GM18909 (cell line): Measurements from ENCODE around the gene PRKN.

Source experiments
- ATAC-seq: cut with Tn5 transposase; IDR thresholded peaks from one replicate; pipeline ENCODE4 v1.9.1; 2021; ENCODE audit warnings: mild to moderate bottlenecking; ENCODE audit not compliant: unreplicated experiment, poor library complexity

The PRKN gene

DNA sequence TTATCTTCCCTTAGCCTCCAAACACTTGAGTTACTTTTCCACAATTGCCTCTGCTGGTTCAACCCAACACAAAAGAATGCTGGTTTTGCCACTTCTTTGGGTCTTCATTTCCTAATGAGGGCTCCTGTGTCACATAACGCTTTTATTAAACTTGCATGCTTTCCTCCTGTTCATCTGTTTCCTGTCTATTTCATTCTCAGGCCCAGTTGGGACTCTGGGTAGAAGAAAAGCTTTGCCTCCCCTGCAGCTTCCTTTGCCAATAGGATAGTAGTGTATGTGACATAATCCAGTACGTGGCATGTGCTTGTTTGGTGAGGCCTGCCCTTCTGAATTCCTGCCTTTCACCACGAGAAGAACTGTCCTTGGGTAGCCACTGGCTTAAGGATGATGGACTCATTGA is 924.4 kb downstream of the PRKN start:
- no peak for ATAC-seq

DNA sequence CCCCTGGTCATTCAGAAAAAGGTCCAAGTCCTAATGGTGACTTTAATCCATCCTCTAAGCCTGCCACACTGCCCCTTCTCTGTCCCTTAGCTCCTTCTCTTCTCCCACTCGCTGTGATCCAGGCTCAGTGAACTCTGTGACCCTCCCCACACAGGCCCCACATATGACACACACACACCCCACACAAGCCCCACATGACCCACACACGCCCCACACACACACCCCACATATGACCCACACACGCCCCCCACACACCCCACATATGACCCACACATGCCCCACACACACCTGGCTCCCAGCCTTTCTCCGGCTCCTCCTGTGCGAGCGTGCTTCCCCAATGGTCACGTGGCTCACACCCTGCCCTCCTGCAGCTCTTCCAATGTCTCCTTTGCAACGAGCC is 925.3 kb downstream of the PRKN start:
- no peak for ATAC-seq

DNA sequence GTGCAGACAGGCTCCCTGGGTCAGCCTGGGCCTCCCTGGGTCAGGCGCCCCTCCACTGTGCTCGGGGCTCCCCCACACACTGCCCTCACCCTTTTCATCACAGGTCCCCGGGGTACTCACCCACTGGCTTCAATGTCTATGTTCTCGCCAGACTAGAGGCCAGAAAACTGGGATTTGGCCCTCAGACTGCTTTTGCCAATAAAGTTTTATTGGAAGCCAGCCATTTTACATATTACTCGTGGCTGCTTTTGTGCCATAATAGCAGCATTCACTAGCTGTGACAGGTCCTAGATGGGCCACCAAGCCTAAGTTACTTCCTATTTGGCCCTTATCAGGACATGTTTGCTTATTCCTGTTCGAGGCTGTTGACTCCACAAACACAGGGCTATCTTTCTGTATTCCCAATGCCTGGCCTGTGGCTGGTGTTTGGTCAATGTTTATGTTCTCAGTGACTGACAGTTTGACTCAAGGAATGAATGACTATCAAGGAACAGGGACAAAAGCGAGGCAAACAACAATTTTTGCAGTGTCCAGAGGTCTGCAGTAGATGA is 928.6 kb downstream of the PRKN start:
- ATAC-seq: no peak

DNA sequence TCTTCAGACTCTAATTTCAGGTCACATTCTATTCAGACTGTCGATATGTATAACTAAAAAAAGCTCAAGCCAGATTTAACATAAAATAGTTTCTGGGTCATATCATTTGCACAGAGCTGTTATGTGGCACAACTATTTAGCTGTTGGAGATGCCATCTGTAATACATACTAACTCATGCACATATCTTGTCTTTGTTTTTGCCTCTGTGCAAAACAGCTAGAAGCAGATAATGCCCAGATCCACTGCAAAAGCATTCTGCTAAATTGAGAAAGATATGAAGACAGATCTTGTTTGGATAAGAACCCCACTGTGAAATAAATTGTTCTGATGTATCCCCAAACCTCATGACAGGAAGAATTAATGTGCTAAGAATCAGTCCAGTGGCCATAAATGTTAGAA is 930.9 kb downstream of the PRKN start:
- no peak for ATAC-seq

DNA sequence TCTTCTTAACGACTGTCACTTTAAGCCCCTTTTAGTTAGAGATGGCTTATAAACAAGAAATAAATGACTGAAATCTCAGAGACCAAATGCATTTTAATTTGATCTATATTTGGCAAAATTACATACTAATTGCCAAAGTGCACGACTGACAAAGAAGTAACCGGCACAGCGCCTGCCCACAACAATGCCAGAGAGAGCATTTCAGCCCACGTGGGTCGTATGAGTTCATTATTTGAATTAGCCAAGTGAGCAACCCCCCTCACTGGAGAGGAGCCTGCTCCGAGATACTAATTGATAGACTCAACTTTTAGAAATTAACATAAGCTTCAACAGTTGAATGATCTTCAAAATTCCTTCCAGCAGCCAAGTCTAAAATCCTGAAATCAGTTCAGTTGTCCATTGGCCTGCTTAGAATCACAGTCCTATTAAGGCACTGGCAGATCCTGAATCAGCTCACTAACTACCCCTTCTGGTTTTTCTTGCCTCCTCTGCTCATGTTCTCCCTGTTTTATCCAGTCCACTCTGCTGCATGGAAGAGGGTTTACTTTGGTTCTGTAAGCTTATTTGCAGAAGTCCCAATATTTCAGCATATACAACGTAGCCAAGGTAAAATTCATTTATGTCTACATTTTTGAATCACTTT is 934.6 kb downstream of the PRKN start:
- no peak for ATAC-seq

DNA sequence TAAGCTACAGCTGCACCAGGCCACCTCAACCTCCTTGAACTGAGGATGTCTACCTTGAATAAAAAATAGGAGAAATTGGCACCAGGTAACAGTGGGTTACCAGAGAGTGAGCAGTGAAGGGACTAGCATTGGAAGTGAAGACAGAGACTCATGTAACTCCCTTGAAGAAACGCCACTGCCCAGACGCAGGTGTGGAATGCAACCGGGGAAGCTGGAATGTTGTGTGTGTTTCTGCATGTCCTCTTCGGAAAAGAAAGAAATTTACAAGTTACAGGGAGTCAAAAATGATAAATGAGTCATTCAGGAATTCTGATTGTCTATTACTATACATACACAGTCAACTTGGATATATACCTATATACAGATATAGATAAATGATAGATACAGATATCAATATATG is 939.0 kb downstream of the PRKN start:
- ATAC-seq: no peak

DNA sequence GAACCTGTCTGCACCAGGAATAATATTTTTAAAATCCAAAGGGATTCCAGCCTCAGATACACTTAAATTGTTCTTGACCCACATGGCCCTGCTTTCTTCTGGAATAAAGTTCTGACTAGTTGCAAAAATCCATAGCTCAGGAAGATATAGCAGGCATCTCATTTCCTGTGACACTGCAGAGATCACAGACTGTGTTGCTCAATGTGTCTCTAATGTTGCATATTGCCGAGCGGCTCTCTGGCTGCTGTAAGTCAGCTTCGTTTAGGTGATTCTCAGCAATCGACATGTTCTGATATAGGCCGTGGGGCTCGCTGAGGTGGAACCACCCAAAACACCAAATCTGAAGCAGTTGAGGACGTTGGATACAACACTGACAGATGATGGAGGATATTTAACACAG is 955.4 kb downstream of the PRKN start:
- ATAC-seq: no peak

DNA sequence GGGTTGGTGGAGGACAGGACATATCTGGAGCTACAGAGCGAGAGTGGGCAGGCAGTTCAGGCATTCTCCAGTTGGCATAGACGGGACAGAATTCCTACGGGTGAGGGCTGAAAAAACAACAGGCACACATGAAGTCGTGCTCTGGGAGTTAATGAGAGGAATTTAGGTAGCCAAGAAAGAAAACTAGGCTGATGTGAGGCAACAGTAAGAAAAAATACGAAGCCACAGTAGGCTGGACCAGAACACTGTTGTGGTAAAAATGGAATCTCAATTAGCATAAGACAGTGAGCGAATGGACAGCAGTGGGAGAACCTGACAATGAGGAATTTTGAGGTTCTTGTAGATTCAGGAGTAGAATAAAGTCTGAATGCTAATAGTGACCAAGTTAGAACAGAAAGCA is 965.6 kb downstream of the PRKN start:
- ATAC-seq: no peak

DNA sequence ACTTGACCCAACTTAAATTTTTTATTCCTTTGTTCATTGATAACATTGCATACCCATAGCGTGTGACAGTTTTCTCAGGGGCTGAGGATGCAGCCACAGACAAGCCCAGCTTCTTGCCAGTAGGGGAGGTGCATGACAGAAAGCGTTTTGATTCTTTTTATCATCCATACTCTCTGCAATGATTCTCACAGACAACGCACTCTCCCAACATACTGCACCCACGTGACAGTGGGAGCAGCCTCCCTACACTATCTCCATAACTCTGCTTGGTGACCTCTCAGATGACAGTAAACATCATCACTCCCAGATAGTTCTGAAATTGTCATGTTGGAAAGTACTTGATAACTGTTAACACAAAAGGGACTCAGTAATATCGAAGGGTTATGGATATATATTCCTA is 972.5 kb downstream of the PRKN start:
- ATAC-seq: no peak

DNA sequence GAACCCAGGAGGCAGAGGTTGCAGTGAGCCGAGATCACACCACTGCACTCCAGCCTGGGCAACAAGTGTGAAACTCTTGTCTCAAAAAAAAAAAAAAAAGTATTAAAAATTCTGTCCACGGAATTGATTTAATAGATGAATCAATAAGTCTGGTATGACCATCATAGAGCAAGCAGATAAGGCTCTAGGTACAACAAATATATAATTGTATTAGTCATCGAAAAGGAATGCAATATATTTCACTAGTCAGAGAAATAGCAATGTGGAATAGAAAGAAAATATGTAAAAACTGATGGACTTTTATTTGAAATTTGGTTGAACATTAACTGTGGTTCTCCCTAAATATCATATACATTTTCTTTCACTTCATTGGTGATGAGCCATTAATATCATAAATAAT is 976.9 kb downstream of the PRKN start:
- no peak for ATAC-seq

DNA sequence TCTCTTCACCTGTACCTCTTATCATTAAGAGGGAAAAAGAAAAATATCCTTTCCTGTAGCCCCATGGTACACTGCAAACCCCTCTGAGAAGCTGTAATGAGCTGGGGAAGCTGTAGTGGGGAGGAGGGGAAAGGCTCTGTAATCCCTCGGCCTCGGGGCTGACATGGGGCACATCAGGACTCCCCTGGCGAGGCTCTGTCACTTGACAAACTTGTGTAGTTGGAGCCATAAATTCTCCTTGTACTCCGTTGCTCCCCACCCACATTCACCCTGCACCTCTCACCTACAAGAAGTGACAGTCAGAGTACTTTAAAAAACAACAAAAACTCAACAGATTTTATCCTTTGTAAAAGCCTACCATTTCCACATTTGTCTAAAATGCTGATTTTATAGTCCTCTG is 978.0 kb downstream of the PRKN start:
- no peak for ATAC-seq

DNA sequence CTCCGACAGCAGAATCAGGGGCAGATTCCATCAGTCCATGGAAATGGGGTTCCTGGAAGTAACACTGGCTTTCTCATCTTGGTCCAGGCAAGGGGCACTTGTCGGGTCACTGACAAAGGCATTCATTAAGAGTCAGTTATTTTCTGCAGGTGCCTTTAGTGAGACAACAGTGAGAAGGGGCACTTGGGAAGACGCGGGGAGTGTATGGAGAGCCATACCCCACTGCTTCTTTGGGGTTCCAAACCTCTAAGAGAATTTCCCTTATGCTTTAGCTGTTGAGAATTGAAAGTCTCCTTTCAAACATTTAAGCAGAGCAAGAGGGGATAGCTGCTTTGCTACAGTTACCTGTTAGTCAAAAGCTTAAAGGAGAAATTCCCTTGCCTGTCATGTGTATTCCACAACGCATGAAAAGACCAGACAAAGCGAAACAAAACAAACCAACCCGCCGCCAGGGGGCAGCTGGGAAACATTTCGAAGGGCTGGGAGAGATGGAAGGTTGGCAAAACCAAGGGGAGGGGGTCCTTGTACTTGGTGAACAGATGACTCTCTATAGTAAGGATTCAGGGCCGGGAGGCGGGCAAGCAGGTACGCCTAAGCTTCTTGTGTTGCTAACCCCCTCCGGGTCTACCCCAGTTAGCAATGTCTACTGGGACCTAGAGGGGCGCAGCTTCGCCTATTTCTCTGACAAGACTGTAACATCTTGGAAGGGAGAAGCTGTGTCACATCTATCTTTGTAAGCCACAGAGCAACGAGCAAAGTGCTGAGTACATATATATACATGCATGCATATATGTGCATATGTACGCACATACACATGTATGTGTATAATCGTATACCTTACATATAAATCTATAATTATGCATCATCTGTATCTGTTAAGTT is 978.8 kb downstream of the PRKN start:
- ATAC-seq: no peak

DNA sequence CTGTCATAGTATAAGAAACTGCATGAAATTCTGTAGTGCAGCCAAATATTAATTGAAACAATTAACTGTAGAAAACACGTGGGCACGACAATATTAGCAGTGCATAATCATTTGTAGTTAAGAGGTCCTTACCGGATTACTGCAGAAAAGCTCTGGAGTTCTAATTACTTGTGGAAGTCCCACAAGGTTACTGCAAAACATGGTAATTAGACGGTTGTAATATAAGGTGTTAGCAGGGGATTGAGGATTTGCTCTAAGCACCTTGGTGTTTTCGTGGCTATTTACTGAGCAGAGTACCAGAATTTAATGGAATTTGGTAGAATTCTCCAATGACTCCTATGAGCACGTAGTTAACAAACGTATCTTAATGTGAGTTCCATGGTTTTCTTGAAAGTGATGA is 980.1 kb downstream of the PRKN start:
- ATAC-seq: no peak

DNA sequence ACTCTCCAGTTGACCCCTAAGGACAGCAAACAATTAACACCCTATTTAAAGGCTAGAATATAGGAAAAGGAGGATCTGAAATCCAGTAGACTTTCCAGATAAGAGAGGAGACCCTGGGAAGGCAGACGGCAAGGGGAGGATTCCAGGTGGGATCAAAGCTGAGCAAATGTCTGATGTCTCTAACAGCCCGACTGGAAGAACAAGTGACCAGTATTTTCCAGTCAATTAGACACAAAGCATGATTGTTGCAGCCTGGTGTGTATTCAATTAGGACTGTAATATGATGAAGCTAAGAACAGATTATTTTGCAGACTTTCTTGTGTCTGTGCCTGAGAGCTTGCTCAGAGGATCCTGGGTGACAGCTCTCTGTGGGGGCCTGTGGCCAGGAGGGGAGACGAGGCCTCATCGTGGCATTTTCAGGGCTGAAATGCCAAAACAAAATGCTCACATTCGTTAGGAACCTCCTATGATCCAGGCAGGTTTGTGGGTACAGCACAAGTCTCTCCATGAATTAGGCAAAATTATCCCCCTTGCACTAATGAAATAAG is 981.9 kb downstream of the PRKN start:
- no peak for ATAC-seq

DNA sequence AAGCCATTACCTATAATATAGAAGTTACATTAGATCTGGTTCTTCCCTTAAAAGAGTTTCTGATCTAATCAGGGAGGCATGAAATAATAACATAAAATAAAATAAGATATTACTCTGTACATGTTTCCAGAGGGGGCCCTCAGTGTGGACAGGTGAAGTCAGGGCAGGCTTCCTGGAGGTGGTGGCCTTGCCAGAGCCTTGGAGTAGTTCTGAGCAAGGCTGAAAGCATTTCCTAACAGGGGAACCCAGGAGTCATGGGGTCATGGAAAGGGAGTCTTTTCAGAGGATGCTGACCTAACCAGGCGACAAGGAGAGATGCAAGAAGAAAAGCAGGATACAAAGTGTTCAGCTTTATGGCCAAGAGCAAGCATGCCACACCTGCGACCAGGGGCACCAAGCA is 982.4 kb downstream of the PRKN start:
- no peak for ATAC-seq

DNA sequence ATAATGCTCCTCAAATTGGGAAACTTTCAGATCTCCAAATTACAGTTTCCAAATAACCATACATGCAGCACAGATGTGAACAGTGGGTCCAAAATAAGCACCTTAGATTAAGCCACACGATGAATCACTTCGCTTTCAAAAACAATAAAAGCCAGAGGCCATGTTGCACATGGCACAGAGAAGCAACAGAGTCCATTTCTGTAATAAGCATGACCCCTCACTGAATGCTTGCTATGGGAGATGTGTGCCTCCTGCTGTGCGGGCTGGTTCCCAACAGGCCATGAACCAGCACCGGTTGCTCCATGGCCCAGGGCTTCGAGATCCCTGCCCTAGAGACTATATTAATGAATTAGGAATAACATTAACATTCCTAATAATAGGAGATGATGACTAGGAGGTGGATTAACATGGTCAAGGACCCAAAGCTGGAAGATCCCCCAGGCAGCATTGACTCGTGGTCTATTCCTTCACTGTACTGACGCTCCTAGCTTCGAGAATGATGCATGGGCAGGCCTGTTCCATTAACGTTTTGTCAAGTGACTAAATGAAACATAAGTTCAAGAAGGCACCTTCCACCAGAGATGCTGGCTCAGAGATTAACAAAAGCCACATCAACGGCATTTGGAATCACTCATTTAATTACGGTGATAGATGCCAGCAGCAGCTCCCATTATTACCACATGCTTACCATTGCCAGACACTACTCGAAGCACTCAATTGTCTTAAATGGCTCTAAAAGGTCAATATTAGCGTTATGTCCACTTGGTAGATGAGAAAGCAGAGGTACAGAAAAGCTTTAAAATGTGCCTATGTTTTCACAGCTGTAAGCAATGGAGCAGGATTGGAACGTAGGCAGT is 983.1 kb downstream of the PRKN start:
- no peak for ATAC-seq

DNA sequence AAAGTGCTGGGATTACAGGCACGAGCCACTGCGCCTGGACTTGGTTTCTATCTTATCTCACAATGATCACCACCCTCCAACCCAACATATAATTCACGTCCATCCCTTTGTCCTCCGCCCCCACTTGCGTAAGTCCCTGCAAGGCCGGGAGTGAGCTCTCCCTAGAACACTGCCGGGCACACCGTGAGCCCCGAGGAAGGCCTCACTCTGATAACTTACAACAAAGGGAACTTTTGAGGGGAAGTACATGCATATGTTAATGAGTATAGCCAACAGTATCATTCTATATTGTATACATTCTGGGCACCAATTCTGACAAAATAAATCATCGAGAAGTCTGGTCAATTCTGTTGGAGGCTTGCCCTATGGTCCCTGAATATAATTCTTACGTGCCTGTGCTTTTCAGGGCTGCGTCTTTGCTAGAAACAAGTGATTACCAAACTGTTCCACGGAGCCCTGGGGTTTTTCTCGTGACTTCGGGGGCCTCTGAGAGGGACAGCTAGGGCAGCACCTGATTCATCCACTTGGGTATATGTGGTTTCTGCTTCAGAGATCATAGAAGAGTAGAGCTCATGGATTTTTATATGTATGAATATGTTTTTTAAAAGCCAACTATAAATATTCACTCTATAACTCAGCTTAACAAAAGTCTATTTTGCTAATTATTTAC is 983.9 kb downstream of the PRKN start:
- no peak for ATAC-seq

DNA sequence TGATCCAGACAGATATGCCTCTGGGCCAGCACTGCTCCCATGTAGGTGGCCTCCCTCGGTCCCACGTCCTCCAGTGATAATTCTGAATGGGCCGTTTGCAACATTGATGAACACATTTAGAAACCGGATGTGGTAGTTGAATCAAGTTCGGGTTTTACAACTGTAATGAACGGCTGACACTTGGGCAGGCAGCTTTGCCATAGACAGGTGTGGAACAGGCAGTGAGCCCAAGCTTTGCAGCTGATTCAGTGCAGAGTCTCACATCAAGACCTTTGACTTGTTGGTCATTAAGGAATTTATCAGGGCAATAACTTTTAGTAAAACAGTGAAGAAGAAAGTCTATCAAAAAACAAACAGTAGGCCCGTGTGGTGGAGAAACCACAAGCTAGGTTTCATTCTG is 987.1 kb downstream of the PRKN start:
- no peak for ATAC-seq

DNA sequence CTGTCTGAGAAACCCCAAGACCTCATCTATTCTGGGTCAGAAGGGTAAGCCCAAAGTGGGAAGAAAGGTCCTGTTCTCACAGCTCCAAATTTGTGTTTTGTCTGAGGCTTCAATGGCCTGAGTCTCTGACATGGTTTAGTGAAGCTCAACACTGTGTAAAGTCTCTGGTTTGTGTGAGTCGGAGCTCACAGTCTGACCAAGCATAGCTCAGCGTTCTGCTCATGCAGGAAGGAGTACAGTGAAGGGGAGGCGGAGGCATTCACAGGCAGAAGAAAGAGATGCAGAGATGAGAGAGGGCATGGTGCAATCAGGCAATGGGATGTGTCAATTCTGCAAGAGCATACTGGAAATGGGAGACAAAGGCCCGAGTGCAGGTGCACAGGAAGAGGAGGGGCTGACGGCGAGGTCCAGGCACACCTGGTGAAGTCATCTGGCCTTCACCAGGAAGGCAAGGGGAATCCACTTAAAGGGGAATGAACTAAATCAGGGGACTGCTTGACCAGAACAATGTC is 990.7 kb downstream of the PRKN start:
- ATAC-seq: no peak

DNA sequence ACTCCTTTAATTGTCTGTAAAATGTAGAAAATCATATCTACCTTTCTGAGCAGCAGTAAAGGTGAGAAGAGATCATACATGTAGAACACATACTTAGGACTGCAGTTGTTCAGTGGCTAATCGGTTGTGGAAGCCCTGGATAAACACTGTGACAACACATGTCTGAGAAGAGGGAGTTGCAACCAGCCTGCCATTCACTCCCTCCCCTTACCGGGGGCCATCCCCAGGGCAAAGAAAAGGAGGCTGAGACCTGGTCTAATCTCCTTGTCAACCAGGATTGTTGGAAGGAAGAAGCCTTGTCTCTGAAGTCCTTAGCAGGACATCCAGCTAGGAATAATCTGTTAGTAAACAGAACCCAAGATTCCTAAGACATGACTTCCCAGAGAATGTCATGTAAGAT is 991.2 kb downstream of the PRKN start:
- ATAC-seq: no peak
